ENCODE measurements around the gene SMIM24. TPM values are rescaled to one million over a fixed set of nuclear protein-coding genes. Genes with fewer than 3 reads are reported as not detected.

Gene SMIM24
- polyA plus RNA-seq, 1 donor from 2014 or later = not detected

DNA sequence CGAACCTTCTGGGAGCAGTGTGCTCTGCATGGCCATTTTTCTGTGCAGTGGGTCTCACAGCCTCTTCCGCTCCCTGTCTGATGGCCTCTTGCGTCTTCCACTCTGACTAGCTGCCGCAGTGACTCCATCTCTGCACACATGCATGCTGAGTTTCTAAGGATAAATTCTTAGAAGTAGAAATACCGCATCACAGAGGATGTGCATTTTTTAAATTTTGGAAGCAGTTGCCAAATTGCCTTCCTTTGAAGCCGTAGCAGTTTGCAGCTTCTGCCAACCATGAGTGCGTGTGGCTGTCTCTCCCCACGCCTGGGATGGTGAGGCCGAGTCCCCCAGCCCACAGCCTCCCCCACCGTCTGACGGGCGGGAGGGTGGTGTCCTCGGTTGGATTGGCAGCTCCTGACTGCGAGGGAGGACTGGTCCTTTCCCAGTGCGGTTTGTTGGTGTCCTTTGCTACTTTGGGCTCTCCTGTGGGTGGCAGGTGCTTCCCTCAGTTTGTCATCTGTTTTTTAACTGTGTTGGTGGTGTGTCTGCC is 35.6 kb upstream of the SMIM24 start:
- H3K9ac ChIP-seq (ENCODE audit: low read length) = no peak overlapping the region

DNA sequence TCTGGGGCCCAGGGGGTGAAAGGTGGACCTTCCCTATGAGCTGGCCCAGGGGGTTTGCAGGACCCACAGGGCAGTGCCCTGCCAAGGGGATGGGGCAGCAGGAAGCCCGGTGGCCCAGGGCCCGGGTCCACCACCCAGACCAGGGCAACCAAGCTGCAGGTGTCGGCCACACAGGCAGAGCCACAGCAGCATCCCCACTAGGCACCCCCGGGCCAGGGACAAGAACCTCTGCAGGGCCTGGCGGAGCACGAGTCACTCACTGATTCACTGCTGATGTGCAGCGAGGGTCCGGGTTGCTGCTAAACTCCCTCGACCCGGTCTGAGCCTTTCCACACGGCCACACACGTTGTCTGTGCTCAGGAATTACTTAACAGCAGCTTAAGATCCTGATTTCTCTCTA is 34.6 kb upstream of the SMIM24 start:
- H3K9me3 ChIP-seq (ENCODE audit: low read length) = no peaks in the 10 kb centered on the region
- no peaks in the 10 kb centered on the region for H3K9me2 ChIP-seq (ENCODE audit: insufficient read depth, low read length)
- TF ChIP-seq MXI1 (conservative IDR thresholded peaks at IDR 0.05; ENCODE audit: poor library complexity, severe bottlenecking) (no peak), RAD21 (conservative IDR thresholded peaks at IDR 0.05) (no peak)
- no peak overlapping the region for H3K9ac ChIP-seq (ENCODE audit: low read length)
- H3K4me3 ChIP-seq (ENCODE audit: low read length) = no peak overlapping the region
- H2AFZ ChIP-seq (ENCODE audit: low read depth, low read length) = no peak overlapping the region
- no peaks in the 10 kb centered on the region for H3K27me3 ChIP-seq (ENCODE audit: insufficient read depth, low read depth, low read length)
- H3K79me2 ChIP-seq (replicated peaks; ENCODE audit: insufficient read depth, low read length) = peaks cover 53% of the 10 kb centered on the region
- H3K4me2 ChIP-seq (ENCODE audit: low read length) = no peak overlapping the region
- H3F3A ChIP-seq (ENCODE audit: insufficient read depth, low read length, poor library complexity, severe bottlenecking) = no peaks in the 10 kb centered on the region
- peaks cover 34% of the 10 kb centered on the region for H4K20me1 ChIP-seq (ENCODE audit: insufficient read depth)
- no peak overlapping the region for H3K27ac ChIP-seq (ENCODE audit: low read length)
- H3K36me3 ChIP-seq (ENCODE audit: insufficient read depth, low read length) = no peaks in the 10 kb centered on the region

More for the DNA sequence above, 35.6 kb upstream of the SMIM24 start:
- Histone ChIP-seq H4K20me1 (ENCODE audit: insufficient read depth) (peaks cover 28% of the 10 kb centered on the region), H3K4me3 (ENCODE audit: low read length) (no peak overlapping the region), H3K4me2 (ENCODE audit: low read length) (no peak overlapping the region), H3K27ac (ENCODE audit: low read length) (no peak overlapping the region), H3F3A (ENCODE audit: insufficient read depth, low read length, poor library complexity, severe bottlenecking) (no peaks in the 10 kb centered on the region), H3K9me2 (ENCODE audit: insufficient read depth, low read length) (no peaks in the 10 kb centered on the region), H3K79me2 (replicated peaks; ENCODE audit: insufficient read depth, low read length) (peaks cover 53% of the 10 kb centered on the region), H3K27me3 (ENCODE audit: insufficient read depth, low read depth, low read length) (no peaks in the 10 kb centered on the region), H2AFZ (ENCODE audit: low read depth, low read length) (no peak overlapping the region), H3K9me3 (ENCODE audit: low read length) (no peaks in the 10 kb centered on the region), H3K36me3 (ENCODE audit: insufficient read depth, low read length) (no peaks in the 10 kb centered on the region)
- no peak for TF ChIP-seq EP300 (conservative IDR thresholded peaks at IDR 0.05; ENCODE audit: poor library complexity, severe bottlenecking)
- TF ChIP-seq MXI1 (conservative IDR thresholded peaks at IDR 0.05; ENCODE audit: poor library complexity, severe bottlenecking) = no peak
- TF ChIP-seq, protein P1, sequence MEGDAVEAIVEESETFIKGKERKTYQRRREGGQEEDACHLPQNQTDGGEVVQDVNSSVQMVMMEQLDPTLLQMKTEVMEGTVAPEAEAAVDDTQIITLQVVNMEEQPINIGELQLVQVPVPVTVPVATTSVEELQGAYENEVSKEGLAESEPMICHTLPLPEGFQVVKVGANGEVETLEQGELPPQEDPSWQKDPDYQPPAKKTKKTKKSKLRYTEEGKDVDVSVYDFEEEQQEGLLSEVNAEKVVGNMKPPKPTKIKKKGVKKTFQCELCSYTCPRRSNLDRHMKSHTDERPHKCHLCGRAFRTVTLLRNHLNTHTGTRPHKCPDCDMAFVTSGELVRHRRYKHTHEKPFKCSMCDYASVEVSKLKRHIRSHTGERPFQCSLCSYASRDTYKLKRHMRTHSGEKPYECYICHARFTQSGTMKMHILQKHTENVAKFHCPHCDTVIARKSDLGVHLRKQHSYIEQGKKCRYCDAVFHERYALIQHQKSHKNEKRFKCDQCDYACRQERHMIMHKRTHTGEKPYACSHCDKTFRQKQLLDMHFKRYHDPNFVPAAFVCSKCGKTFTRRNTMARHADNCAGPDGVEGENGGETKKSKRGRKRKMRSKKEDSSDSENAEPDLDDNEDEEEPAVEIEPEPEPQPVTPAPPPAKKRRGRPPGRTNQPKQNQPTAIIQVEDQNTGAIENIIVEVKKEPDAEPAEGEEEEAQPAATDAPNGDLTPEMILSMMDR (IDR thresholded peaks at IDR 0.05; ENCODE audit: poor library complexity, severe bottlenecking) = no peak
- TF ChIP-seq TAF1 (IDR thresholded peaks at IDR 0.05; ENCODE audit: low read depth) = no peak
- TF ChIP-seq RAD21 (conservative IDR thresholded peaks at IDR 0.05) = no peak
- no peak for TF ChIP-seq EZH2 (IDR thresholded peaks at IDR 0.05; ENCODE audit: borderline replicate concordance, insufficient read depth, low read length, poor library complexity, severe bottlenecking)
- TF ChIP-seq, protein P2, sequence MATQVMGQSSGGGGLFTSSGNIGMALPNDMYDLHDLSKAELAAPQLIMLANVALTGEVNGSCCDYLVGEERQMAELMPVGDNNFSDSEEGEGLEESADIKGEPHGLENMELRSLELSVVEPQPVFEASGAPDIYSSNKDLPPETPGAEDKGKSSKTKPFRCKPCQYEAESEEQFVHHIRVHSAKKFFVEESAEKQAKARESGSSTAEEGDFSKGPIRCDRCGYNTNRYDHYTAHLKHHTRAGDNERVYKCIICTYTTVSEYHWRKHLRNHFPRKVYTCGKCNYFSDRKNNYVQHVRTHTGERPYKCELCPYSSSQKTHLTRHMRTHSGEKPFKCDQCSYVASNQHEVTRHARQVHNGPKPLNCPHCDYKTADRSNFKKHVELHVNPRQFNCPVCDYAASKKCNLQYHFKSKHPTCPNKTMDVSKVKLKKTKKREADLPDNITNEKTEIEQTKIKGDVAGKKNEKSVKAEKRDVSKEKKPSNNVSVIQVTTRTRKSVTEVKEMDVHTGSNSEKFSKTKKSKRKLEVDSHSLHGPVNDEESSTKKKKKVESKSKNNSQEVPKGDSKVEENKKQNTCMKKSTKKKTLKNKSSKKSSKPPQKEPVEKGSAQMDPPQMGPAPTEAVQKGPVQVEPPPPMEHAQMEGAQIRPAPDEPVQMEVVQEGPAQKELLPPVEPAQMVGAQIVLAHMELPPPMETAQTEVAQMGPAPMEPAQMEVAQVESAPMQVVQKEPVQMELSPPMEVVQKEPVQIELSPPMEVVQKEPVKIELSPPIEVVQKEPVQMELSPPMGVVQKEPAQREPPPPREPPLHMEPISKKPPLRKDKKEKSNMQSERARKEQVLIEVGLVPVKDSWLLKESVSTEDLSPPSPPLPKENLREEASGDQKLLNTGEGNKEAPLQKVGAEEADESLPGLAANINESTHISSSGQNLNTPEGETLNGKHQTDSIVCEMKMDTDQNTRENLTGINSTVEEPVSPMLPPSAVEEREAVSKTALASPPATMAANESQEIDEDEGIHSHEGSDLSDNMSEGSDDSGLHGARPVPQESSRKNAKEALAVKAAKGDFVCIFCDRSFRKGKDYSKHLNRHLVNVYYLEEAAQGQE (IDR thresholded peaks at IDR 0.05; ENCODE audit: borderline replicate concordance) = no peak
- no peak for TF ChIP-seq POLR2AphosphoS5 (IDR thresholded peaks at IDR 0.05)
- TF ChIP-seq SMC3 (conservative IDR thresholded peaks at IDR 0.05; ENCODE audit: poor library complexity) = no peak
